HG02678 (cell line): ENCODE results near the gene ZSCAN31.

Experiments used
- ATAC-seq: cut with Tn5 transposase; IDR thresholded peaks from one replicate; pipeline ENCODE4 v1.9.1; 2021; ENCODE audit warnings: mild to moderate bottlenecking, moderate library complexity; ENCODE audit not compliant: unreplicated experiment

ZSCAN31 gene

DNA sequence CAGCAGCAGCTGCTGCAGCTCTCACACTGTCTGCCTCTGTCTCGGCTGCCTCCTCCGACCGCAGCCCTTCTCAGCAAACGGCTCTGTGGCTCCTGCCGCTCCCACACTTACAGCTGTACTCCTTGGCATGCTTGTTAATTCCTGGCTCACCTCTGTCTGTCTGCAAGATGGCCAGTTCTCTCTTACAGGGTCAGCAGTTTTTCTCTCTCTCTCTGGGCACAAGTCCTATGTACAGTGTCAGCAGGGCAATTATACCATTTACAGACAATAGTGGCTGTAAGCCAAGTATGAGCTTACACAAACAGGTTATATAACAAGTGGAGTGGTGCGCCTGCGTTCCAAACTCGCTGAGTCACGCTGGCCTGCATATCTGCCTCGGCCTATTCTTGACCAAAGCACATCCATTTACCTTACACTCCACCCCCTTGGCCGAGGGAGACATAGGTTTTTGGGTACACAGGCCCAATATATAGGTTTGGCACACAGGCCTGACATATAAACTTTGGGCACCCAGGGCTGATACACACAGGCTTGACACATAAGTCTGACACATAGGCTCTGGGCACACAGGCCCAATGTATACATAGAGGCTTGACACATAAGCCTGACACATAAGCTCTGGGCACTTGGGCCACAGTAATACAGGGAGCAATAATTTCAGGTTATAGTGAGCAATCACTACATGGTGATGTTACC is 18.2 kb upstream of the ZSCAN31 start:
- ATAC-seq: no peak

GRCh38 chr6:28353356-28353755 is 17.4 kb upstream of the ZSCAN31 start:
- ATAC-seq: no peak

GRCh38 chr6:28351493-28351925 is 15.6 kb upstream of the ZSCAN31 start:
- ATAC-seq: no peak

GRCh38 chr6:28351087-28351486 is 15.1 kb upstream of the ZSCAN31 start:
- no peak for ATAC-seq

- peak; percentile 99 for ATAC-seq
Measured at GRCh38 chr6:28349892-28350737, 14.2 kb upstream of the ZSCAN31 start, which contains the start of gene ZKSCAN3. Gene ZKSCAN3, plus strand, starts transcription at chr6:28349947. Its CDS starts 9,640 bp downstream, at chr6:28359587.

GRCh38 chr6:28349344-28349891 is 13.5 kb upstream of the ZSCAN31 start:
- ATAC-seq: peak; percentile 14

GRCh38 chr6:28347119-28347518 is 11.2 kb upstream of the ZSCAN31 start:
- ATAC-seq: no peak

- no peak for ATAC-seq
Measured at GRCh38 chr6:28345201-28345600, 9.3 kb upstream of the ZSCAN31 start.

GRCh38 chr6:28343898-28344677 is 8.1 kb upstream of the ZSCAN31 start:
- no peak for ATAC-seq

- ATAC-seq: no peak
Measured at GRCh38 chr6:28340310-28341095, 4.6 kb upstream of the ZSCAN31 start.

GRCh38 chr6:28337121-28337520 is 1.2 kb upstream of the ZSCAN31 start:
- no peak for ATAC-seq

DNA sequence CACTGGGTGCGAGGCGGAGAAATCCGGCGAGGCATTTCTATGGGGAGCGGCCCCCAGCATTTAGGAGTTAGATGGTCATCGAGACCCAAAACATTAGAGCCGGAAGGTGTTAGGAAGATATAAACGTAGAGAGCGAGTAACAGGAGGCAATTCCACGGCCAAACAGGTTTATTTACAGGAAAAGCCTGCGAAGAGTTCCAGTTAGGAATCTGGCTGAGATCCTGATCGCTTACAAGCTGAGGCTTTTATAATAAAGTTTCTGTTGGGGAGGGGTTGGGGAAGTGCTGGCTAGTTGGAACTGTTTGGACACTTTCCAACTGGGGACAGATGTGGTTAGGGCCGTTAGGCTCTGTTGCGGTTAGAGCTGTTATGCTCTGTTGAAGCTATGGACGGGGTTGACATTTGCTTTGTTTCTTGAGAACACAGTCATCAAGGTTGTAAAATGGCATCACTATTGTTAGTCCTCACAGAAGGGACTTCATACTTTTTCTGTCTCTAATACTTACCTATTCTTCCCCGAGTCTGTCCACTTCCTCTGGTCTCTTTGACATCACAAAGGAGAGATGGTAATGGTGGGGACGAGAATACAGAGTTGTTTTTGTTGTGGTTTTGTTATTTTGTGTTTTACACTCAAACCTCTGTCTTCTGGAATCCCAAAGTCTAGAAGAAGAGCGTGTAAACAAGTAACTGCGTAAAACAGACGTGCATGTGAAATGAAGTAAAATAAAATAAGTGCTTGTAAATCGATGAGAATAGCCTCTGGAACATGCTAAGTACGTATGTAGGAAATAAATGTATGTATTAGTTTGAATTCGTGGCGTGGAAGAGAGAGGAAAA is 554 bp upstream of the ZSCAN31 start:
- peak; percentile 43 for ATAC-seq

DNA sequence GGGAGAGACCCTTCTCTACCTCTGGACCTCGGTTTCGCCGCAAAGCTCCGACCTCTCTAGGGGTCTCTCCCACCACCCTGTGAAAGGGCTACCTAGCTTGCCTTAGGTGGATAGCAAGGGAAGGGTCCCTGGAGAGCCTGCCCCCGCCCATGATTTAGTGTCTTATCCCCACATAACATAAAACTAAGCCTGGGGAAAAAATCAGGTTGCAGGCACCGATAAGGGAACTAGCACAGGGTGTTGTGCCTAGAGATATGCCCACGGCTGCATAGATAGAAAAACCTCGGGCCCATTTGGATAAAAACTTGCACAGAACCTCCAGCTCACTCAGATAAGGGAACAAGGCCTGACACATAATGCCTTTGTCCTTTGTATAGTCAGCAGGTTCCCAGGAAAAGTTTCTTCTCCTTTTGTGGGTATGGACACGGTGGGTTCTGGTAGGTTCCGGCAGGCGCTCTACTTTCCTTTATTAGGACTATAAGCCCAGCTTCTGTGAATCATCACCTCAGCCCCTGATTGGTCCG is 846 bp downstream of the ZSCAN31 start:
- peak; percentile 2 for ATAC-seq

DNA sequence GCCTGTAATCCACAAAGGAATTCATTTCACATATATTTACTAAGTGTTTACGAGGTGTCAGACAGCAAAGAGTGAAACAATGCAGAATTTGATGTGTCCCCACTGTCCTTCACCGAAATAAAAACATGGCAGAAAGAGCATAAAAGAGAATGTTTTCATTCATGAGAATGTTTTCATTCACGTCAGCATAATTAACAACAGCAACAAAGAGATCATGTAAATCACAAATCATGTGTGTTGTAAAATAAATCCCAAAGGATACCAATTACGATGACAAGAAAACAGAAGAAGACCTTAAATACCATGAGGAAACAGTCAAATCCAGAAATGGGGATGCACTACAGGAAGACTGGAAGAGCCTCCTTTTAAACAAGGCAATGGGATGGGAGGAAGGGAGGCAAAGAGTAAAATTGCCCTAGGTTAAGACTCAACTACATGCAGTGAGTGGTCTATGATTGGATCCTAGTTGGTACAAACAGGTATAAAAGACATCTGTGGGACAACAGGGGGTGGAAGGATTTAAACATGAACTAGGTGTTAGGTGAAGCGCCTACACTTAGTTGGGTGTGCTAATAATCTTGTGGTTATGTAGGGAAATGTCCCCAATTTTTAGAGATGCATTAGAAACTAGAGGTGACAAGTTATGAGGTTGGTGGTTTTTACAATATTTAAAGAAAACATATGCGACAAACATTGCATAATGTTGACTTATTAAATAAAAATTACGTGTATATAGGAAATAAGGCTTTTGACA is 1.5 kb downstream of the ZSCAN31 start:
- ATAC-seq: no peak

DNA sequence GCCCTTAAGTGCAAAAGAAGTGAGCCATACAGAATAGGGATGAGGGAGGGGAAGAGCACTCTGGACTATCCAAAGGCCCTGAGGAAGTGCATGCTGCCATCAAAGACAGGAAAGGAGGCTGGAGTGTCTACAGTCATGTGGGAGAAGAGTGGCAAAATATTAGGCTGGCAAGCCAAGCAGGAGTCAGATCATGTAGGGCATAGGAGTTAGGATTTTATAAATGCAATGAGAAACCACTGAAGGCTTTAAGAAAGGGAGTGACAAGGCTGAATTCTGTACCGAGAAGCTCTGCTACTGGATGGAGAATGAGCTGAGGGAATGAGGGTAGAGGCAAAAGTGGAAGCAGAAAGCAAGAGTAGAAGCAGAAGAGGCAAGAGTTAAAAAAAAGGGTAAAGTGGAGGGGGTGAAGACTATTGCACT is 2.3 kb downstream of the ZSCAN31 start:
- ATAC-seq: no peak

GRCh38 chr6:28333047-28333446 is 2.9 kb downstream of the ZSCAN31 start:
- ATAC-seq: no peak

DNA sequence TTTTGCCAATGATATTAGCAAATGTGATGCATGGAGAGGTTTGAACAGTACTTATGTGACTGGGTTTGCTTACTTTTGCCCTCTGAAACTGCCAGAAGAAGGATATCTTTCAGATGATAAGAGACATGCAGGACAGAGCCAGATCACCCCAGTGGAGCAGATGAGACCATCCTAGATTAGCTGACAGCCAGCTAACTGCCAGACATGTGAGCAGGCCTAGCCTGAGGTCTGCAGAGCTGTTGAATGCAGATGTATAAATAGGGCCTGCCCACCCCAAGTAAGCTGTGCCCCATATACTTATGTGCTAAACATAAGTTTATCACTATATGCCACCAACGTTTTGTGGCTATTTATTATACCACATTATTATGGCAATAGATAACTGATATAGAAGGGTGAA is 5.9 kb downstream of the ZSCAN31 start:
- no peak for ATAC-seq

DNA sequence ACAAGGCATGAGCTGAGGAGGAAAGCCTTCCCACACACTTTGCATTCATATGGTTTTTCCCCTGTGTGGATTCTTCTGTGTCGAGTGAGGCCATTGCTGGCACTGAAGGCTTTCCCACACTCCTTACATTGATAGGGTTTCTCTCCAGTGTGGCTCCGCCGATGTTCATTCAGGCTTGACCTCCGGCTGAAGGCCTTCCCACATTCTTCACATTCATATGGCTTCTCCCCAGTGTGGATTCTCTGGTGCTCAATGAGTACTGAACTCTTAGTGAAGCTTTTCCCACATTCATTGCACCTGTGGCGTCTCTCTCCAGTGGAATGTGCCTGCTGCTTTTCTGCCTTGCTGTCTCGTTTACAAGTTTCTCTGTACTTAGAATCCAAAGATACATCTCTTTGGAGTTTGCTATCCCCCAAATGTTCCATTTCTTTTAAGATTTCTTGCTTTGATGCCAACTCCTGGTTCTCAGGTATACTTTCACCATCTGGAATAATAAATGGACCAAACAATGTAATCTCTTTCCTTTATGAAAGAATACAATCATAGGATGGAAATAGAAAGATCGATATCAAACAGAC is 9.5 kb downstream of the ZSCAN31 start:
- ATAC-seq: no peak
